Lower leg skin (tissue), 4 donors: Measurements from ENCODE around the gene MAMLD1. TPM values are rescaled to one million over a fixed set of nuclear protein-coding genes. Genes with fewer than 3 reads are reported as not detected.

Source experiments
- DNase-seq, 2 donors: peaks; one replicate each; pipeline ENCODE4 v3.0.0-alpha.2; 2019; ENCODE audit warnings: low spot score in 2 of 2
- H3K4me3 ChIP-seq: fragments of 200-600 bp; sonication (generic); 2 replicates; pipeline ENCODE4 v1.5.1; 2017; ENCODE audit warnings: mild to moderate bottlenecking, low read depth; ENCODE audit not compliant: poor library complexity, severe bottlenecking
- POLR2A ChIP-seq, 2 donors: fragments of 450-650 bp; IDR thresholded peaks; one replicate each; pipeline ENCODE4 v1.6.1; 2016 to 2017; ENCODE audit warnings: antibody characterized with exemption in 2 of 2, mild to moderate bottlenecking in 1 of 2, moderate library complexity in 1 of 2
- WGBS, 2 donors: methylation state at CpG; one replicate each; pipeline ENCODE4 v1.1.5; 2018; 5-methylcytosine and 5-hydroxymethylcytosine counted together
- intact Hi-C: fragments of 100-400 bp; cut with DNase I; formaldehyde crosslinking; loops from one replicate; pipeline ENCODE4 v1.15.0; 2023; ENCODE audit warnings: low total_unique reads
- total RNA-seq, 4 donors: library from RNA; depleted of rRNA; stranded (reverse); fragments of >200 nt; gene quantifications; one replicate each; pipeline ENCODE4 v1.1.0, GENCODE V29; 2016
- TF ChIP-seq, protein P1 (sequence below), 3 donors: fragments of 450-650 bp; IDR thresholded peaks; one replicate each; pipeline ENCODE4 v1.5.1; 2016; ENCODE audit warnings: antibody characterized with exemption in 3 of 3, mild to moderate bottlenecking in 3 of 3, moderate library complexity in 2 of 3

The MAMLD1 gene
- total RNA-seq, 4 donors from 2014 or later: 1.9 to 3.2 (median 2.6) TPM

DNA sequence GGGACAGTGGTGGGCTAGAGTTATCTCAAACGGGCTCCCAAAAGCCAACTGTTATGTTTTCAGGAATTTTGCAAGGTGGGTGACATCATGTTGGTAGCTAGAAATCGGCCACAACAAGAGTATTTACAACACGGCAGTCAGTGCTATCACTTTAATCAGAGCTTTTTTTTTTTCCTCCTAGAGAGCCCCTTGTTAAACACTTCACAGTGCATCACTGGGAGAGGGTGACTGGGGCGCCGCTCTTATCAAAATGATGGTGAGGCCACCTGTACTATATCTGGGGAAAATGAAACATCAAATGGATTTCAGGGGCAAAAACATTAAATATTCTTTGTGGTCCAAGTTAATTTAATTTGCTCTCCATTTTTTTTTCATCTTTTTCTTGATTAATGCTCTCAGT, 44.9 kb downstream of the MAMLD1 start:
- 79 to 91% methylated on average over 5 of the region's 5 CpGs for WGBS, 2 donors
- intact Hi-C loops: no loop called here
- TF ChIP-seq POLR2A (IDR thresholded peaks at IDR 0.05): no peak
- TF ChIP-seq, protein P1, sequence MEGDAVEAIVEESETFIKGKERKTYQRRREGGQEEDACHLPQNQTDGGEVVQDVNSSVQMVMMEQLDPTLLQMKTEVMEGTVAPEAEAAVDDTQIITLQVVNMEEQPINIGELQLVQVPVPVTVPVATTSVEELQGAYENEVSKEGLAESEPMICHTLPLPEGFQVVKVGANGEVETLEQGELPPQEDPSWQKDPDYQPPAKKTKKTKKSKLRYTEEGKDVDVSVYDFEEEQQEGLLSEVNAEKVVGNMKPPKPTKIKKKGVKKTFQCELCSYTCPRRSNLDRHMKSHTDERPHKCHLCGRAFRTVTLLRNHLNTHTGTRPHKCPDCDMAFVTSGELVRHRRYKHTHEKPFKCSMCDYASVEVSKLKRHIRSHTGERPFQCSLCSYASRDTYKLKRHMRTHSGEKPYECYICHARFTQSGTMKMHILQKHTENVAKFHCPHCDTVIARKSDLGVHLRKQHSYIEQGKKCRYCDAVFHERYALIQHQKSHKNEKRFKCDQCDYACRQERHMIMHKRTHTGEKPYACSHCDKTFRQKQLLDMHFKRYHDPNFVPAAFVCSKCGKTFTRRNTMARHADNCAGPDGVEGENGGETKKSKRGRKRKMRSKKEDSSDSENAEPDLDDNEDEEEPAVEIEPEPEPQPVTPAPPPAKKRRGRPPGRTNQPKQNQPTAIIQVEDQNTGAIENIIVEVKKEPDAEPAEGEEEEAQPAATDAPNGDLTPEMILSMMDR (IDR thresholded peaks at IDR 0.05): no peak
- no peak for DNase-seq
- no peak overlapping the region for H3K4me3 ChIP-seq

DNA sequence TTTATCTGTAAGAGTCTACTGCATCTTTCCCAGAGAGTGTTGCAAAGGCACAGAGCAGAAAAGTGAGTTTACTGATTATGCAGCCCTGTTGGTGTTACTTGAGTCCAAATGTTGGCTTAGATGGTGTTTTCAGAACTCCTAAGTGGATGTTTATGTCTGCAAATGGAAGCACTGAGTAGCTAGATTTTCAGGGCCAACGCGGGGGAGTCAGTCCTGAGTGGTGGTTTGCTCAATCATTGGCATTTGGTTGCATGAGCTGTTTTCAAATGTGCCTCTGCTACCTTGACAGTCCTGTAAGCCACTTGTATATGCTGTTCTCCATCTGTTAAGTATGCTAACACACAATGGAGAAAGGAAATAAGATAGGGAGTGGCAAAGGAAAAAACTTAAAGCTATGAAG, 45.4 kb downstream of the MAMLD1 start:
- no peak for DNase-seq
- TF ChIP-seq POLR2A (IDR thresholded peaks at IDR 0.05): no peak
- TF ChIP-seq, protein P1 (IDR thresholded peaks at IDR 0.05): no peak
- H3K4me3 ChIP-seq: no peak overlapping the region
- 69 to 97% methylated on average over 2 of the region's 2 CpGs for WGBS, 2 donors
- intact Hi-C loops: no loop called here

DNA sequence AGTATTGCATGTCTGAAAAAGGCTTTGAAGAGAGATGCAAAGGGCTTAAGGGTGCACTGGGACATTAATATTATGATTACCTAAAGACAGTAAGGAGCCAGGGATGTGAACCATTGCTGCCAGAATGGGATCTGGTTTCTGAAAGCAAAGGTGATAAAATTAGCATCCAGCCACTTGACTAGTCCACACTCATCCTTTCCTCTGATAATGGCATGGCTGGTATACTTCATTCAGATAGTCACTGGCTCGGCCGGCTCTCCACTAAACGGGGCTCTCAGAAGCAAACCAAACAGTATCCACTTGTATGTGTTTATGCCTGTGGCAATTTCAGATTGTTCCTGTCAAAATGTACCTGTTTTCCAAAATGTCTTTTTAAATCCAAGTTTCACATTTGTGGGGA, 46.4 kb downstream of the MAMLD1 start:
- no peak for DNase-seq
- intact Hi-C loops: no loop called here
- 85 to 90% methylated on average over 3 of the region's 3 CpGs for WGBS, 2 donors
- no peak overlapping the region for H3K4me3 ChIP-seq
- TF ChIP-seq, protein P1 (IDR thresholded peaks at IDR 0.05): no peak
- no peak for TF ChIP-seq POLR2A (IDR thresholded peaks at IDR 0.05)

DNA sequence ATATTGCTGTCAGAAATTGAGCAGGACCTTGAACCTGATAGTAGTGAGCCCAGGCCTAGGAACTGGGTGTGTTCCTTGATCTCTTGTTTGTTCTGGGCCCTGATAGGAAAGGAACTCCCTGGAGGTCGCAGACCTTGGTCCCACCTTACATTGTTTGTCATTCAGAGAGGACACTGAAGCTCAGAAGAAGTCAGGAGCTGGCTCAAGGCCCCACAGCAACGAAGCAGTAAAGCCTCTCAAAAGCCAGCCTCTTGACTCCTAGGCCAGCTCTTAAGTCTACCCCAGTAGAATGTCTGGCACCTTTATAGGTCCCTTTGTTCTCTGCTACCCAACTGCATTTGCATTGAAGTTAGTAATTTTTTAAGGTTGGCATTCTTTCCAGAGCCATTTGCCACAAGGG, 46.8 kb downstream of the MAMLD1 start:
- intact Hi-C loops: no loop called here
- no peak for TF ChIP-seq POLR2A (IDR thresholded peaks at IDR 0.05)
- TF ChIP-seq, protein P1 (IDR thresholded peaks at IDR 0.05): no peak
- WGBS, 2 donors: 48 to 77% methylated on average over 2 of the region's 2 CpGs
- DNase-seq: no peak
- H3K4me3 ChIP-seq: no peak overlapping the region

DNA sequence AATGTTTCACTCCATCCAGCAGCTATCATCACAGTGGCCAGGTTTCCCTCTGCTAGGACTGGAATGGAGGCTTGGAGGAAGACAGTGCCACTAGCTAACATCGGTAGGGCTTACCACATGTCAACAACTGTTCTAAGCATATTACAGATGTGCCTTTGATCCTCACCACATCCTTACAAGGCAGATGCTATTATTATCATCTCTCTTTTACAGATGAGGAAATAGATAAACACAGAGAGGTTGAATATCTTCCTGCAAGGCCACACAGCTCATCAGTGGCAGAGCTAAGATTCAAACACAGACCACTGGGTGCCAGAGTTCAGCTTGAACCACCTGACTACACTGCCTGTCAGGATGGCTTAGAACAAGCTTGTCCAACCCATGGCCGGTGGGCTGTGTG, 47.4 kb downstream of the MAMLD1 start:
- intact Hi-C loops: no loop called here
- WGBS, 2 donors: 65 to 73% methylated on average over 2 of the region's 2 CpGs
- DNase-seq: no peak
- no peak overlapping the region for H3K4me3 ChIP-seq
- no peak for TF ChIP-seq POLR2A (IDR thresholded peaks at IDR 0.05)

DNA sequence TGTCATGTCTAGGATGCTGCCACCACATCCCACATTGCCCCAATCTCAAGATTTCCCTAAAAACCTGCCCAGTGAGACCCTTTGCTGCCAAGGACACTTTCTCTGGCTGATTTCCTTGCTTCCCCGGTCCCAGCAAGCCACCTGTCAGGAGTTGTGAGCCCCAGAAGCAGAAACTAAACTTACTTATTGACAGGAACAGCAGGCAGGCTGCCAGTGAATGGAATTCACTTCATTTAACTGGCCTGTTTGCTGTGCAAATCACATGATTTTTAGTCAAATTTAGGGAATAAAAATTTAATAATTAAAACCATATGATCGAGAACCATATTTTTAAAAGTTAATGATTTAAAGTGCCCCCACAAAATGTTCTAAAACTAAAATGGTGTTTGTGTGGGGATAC, 48.5 kb downstream of the MAMLD1 start:
- intact Hi-C loops: no loop called here
- DNase-seq: no peak
- H3K4me3 ChIP-seq: no peak overlapping the region
- TF ChIP-seq POLR2A (IDR thresholded peaks at IDR 0.05): no peak
- TF ChIP-seq, protein P1 (IDR thresholded peaks at IDR 0.05): no peak
- WGBS, 2 donors: 54 to 67% methylated on average over 2 of the region's 2 CpGs
